Ectodermal cell (in vitro differentiated cells): ENCODE results near the gene KIF19.

Source experiments
- H3K27ac ChIP-seq: 2 replicates; pipeline ENCODE4 v1.7.0; 2013; ENCODE audit warnings: mild to moderate bottlenecking, low read depth, low read length; ENCODE audit not compliant: insufficient read depth, poor library complexity, severe bottlenecking
- H3K27me3 ChIP-seq: 2 replicates; pipeline ENCODE4 v1.7.0; 2013; ENCODE audit warnings: mild to moderate bottlenecking, low read length; ENCODE audit not compliant: insufficient read depth, control insufficient read depth, poor library complexity, severe bottlenecking
- H3K36me3 ChIP-seq: one replicate; pipeline ENCODE4 v1.7.0; 2013; ENCODE audit warnings: low read length; ENCODE audit not compliant: control insufficient read depth, insufficient read depth
- H3K4me1 ChIP-seq: one replicate; pipeline ENCODE4 v1.7.0; 2013; ENCODE audit warnings: low read length; ENCODE audit not compliant: control insufficient read depth, insufficient read depth
- H3K4me3 ChIP-seq: 2 replicates; pipeline ENCODE4 v1.7.0; 2013; ENCODE audit warnings: low read depth, low read length, control low read depth; ENCODE audit not compliant: insufficient read depth
- H3K9me3 ChIP-seq: 2 replicates; pipeline ENCODE4 v1.7.0; 2013; ENCODE audit warnings: mild to moderate bottlenecking, low read length, moderate library complexity; ENCODE audit not compliant: control insufficient read depth
- WGBS, 2 experiments: methylation state at CpG; one replicate each; pipeline ENCODE4 v1.1.7; 2013; ENCODE audit warnings: missing lambda C conversion rate in 2 of 2; 5-methylcytosine and 5-hydroxymethylcytosine counted together

KIF19 gene

GRCh38 chr17:74373838-74374606 lies 48.0 kb downstream of the KIF19 start:
- H3K4me3 ChIP-seq, result no peak overlapping the region
- H3K4me1 ChIP-seq, result peaks cover 2% of the 10 kb centered on the region
- H3K36me3 ChIP-seq, result no peaks in the 10 kb centered on the region
- no peaks in the 10 kb centered on the region for H3K9me3 ChIP-seq
- H3K27ac ChIP-seq, result no peak overlapping the region
- no peaks in the 10 kb centered on the region for H3K27me3 ChIP-seq
- WGBS, 2 experiments, result 85 to 87% methylated on average over 15 of the region's 15 CpGs

- no peaks in the 10 kb centered on the region for H3K27me3 ChIP-seq
- WGBS, 2 experiments, result 84 to 88% methylated on average over 3 of the region's 3 CpGs
- peaks cover 3% of the 10 kb centered on the region for H3K4me1 ChIP-seq
- no peak overlapping the region for H3K27ac ChIP-seq
- H3K9me3 ChIP-seq, result no peaks in the 10 kb centered on the region
- no peaks in the 10 kb centered on the region for H3K36me3 ChIP-seq
- H3K4me3 ChIP-seq, result no peak overlapping the region
Measured at GRCh38 chr17:74374858-74375257, 48.8 kb downstream of the KIF19 start.

DNA sequence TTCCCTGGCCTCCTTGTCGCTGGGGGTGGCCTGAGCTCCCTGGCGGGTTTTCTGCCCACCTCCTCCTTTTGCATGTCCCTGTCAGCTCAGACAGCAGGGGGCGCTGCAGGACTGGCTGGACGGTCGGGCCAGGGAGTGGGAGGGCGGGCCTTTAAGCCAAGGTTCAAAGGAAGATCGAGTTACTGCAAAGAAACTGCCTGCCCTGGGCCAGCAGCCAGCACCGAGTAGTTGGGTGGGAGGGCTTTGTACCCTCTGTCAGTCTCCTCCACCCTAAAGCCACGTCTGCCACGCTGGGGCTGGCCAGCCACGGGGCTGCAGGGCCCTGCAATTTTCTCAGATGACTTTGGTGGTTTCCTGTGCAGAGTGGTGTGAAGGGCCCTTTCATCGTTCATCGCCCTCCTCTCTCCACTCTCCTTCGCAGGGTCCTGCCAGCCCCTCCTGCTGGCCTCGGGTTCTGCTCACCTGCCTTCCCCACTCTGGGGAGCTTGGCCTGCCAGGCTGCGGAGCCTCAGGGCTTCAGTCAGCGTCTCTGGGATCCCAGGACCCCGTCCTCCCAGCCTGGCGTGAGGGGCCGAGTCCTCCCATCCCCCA lies 53.6 kb downstream of the KIF19 start:
- no peaks in the 10 kb centered on the region for H3K36me3 ChIP-seq
- peaks cover 11% of the 10 kb centered on the region for H3K4me1 ChIP-seq
- H3K4me3 ChIP-seq, result peak overlapping the region; percentile 6
- no peaks in the 10 kb centered on the region for H3K9me3 ChIP-seq
- 25 to 26% methylated on average over 20 of the region's 20 CpGs for WGBS, 2 experiments
- no peak overlapping the region for H3K27ac ChIP-seq
- no peaks in the 10 kb centered on the region for H3K27me3 ChIP-seq

- WGBS, 2 experiments, result 72 to 75% methylated on average over 17 of the region's 17 CpGs
- no peaks in the 10 kb centered on the region for H3K27me3 ChIP-seq
- no peaks in the 10 kb centered on the region for H3K9me3 ChIP-seq
- no peak overlapping the region for H3K27ac ChIP-seq
- H3K36me3 ChIP-seq, result no peaks in the 10 kb centered on the region
- peaks cover 11% of the 10 kb centered on the region for H3K4me1 ChIP-seq
- H3K4me3 ChIP-seq, result no peak overlapping the region
Measured at GRCh38 chr17:74380086-74380958, 54.3 kb downstream of the KIF19 start.

DNA sequence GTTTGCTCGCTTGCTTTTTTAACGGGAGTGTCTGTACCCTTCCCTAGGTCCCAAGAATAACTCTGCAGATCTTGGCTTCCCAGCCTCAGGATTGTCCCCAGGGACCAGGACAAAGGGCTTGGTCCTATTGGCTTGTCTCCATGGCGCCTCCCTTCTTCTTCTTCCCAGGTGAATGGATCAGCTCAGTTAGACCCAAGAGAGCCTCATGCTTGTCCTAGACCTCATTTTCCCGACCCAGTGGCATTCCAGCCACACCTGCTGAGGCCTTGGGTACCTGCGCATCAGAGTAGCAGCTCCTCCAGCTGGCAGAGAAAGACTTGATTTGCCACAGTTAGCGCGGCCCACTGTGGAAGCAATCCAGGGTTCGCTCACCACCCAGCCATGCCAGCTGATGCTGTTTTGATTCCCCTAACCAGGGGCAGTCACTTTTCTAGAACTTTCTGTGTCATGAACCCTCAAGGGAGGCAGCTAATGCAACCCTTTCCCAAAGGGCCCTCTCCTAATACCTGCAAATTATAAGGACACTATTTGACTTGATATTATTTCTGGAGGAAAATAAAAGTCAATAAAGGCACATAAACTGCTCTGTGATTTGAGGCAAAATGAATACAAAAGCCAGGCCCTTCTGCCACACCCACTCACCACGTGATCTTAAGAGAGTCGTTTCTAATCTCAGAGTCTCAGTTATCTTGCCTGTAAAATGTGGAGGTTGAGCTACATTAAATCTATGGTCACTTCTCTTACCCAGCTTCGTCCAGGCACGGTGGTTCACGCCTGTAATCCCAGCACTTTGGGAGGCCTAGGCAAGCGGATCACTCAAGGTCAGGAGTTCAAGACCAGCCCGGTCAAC lies 55.2 kb downstream of the KIF19 start:
- 92 to 95% methylated on average over 15 of the region's 15 CpGs for WGBS, 2 experiments
- H3K9me3 ChIP-seq, result no peaks in the 10 kb centered on the region
- H3K4me3 ChIP-seq, result no peak overlapping the region
- H3K4me1 ChIP-seq, result peaks cover 11% of the 10 kb centered on the region
- no peaks in the 10 kb centered on the region for H3K36me3 ChIP-seq
- H3K27ac ChIP-seq, result no peak overlapping the region
- no peaks in the 10 kb centered on the region for H3K27me3 ChIP-seq

DNA sequence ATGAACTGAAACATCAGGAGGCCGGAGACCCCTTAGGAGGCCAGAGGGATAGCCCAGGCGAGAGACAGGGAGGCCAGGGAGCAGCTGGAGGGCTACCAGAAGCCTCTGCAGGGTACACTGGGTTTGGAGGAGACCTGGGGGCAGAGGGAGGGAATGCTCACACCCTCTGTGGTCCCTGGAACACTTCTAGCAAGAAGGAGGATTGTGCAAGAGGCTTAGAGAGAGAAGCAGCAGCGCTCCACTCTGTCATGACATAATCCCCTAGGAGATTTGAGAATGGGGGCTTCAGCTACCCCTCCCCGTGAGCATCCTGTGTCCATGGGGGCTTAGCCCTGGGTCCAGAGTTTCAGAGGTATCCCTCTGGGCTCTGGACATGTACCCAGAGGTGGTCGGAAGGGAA lies 57.1 kb downstream of the KIF19 start:
- no peaks in the 10 kb centered on the region for H3K27me3 ChIP-seq
- 90 to 91% methylated on average over 5 of the region's 5 CpGs for WGBS, 2 experiments
- H3K36me3 ChIP-seq, result no peaks in the 10 kb centered on the region
- H3K4me1 ChIP-seq, result peaks cover 18% of the 10 kb centered on the region
- H3K4me3 ChIP-seq, result no peak overlapping the region
- no peaks in the 10 kb centered on the region for H3K9me3 ChIP-seq
- no peak overlapping the region for H3K27ac ChIP-seq

- H3K9me3 ChIP-seq, result no peaks in the 10 kb centered on the region
- H3K4me3 ChIP-seq, result no peak overlapping the region
- no peak overlapping the region for H3K27ac ChIP-seq
- no peaks in the 10 kb centered on the region for H3K27me3 ChIP-seq
- H3K36me3 ChIP-seq, result no peaks in the 10 kb centered on the region
- H3K4me1 ChIP-seq, result peaks cover 26% of the 10 kb centered on the region
- WGBS, 2 experiments, result 87 to 97% methylated on average over 3 of the region's 3 CpGs
Measured at GRCh38 chr17:74385201-74385600, 59.2 kb downstream of the KIF19 start.

GRCh38 chr17:74386386-74386785 lies 60.4 kb downstream of the KIF19 start:
- H3K27me3 ChIP-seq, result no peaks in the 10 kb centered on the region
- WGBS, 2 experiments, result 91 to 93% methylated on average over 8 of the region's 8 CpGs
- H3K36me3 ChIP-seq, result no peaks in the 10 kb centered on the region
- peaks cover 22% of the 10 kb centered on the region for H3K4me1 ChIP-seq
- no peaks in the 10 kb centered on the region for H3K9me3 ChIP-seq
- H3K4me3 ChIP-seq, result no peak overlapping the region
- no peak overlapping the region for H3K27ac ChIP-seq

GRCh38 chr17:74387365-74388218 lies 61.6 kb downstream of the KIF19 start:
- Histone ChIP-seq H3K4me3 (no peak overlapping the region), H3K9me3 (no peaks in the 10 kb centered on the region), H3K27ac (no peak overlapping the region), H3K36me3 (no peaks in the 10 kb centered on the region), H3K27me3 (no peaks in the 10 kb centered on the region), H3K4me1 (peaks cover 22% of the 10 kb centered on the region)
- 62 to 67% methylated on average over 17 of the region's 17 CpGs for WGBS, 2 experiments
